ENCODE data around the gene UFC1.

Gene UFC1

DNA sequence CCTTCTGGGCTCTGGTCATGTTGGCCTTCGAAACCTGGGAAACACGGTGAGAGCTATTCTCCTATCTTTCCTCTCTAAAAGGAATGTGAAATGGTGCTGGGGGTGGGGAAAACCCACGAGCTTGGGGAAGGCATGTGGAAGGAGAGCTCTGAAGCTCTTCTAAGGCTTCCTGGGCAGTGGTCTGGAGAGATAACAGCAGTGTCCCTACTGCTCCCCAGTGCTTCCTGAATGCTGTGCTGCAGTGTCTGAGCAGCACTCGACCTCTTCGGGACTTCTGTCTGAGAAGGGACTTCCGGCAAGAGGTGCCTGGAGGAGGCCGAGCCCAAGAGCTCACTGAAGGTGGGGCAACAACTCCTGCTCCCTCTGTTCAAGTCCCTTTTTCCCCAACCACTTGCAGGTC lies 8.3 kb downstream of the UFC1 start:
- no peaks in the 10 kb centered on the region for H3K9me3 ChIP-seq (ENCODE audit: control insufficient read depth in 1 of 2, low read length in 2 of 2)
- H3K27ac ChIP-seq (ENCODE audit: low read length) = no peak overlapping the region
- no peak overlapping the region for H3K4me3 ChIP-seq (ENCODE audit: low read depth in 1 of 2, low read length in 2 of 2)
- H3K4me1 ChIP-seq (ENCODE audit: control insufficient read depth in 1 of 2, insufficient read depth in 2 of 2, low read length in 2 of 2) = peaks cover 4 to 46% of the 10 kb centered on the region in 2 donors
- no peaks in the 10 kb centered on the region for H3K27me3 ChIP-seq (ENCODE audit: low read depth, low read length)
- H3K36me3 ChIP-seq (ENCODE audit: control insufficient read depth in 1 of 2, insufficient read depth in 2 of 2, low read length in 2 of 2) = peaks cover 31 to 48% of the 10 kb centered on the region in 2 donors

DNA sequence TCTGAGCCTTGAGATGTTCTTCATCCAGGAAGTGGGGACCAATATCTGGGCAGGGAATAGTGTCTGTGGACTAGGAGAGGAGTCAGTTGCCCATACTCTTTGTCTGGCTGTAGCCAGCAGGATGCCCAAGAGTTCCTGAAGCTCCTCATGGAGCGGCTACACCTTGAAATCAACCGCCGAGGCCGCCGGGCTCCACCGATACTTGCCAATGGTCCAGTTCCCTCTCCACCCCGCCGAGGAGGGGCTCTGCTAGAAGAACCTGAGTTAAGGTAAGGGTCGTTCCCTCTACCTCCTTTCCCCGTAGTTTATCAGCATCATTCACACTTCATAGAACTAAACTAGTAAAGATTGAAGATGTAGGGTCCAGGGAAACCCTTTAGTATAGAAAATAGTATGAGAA lies 9.0 kb downstream of the UFC1 start:
- peaks cover 4 to 54% of the 10 kb centered on the region in 2 donors for H3K4me1 ChIP-seq (ENCODE audit: control insufficient read depth in 1 of 2, insufficient read depth in 2 of 2, low read length in 2 of 2)
- no peaks in the 10 kb centered on the region for H3K9me3 ChIP-seq (ENCODE audit: control insufficient read depth in 1 of 2, low read length in 2 of 2)
- H3K27me3 ChIP-seq (ENCODE audit: low read depth, low read length) = no peaks in the 10 kb centered on the region
- H3K4me3 ChIP-seq (ENCODE audit: low read depth in 1 of 2, low read length in 2 of 2) = no peak overlapping the region
- H3K36me3 ChIP-seq (ENCODE audit: control insufficient read depth in 1 of 2, insufficient read depth in 2 of 2, low read length in 2 of 2) = peaks cover 25 to 44% of the 10 kb centered on the region in 2 donors
- H3K27ac ChIP-seq (ENCODE audit: low read length) = no peak overlapping the region

DNA sequence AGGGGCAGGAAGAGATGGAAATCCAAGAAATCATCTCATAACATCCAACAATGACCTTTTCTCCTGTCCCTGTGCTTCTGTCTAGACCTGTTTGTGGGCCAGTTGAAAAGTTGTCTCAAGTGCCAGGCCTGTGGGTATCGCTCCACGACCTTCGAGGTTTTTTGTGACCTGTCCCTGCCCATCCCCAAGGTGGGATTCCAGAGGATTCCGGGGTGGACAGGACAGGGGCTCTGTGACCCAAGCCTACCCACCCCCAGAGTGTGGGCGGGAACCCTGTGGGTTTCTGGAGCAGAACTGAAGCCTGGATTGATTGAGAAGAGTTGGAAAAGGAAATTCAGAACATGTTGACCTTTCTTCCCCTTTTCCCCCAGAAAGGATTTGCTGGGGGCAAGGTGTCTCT lies 10.0 kb downstream of the UFC1 start:
- Histone ChIP-seq H3K27me3 (ENCODE audit: low read depth, low read length) (no peaks in the 10 kb centered on the region), H3K9me3 (ENCODE audit: control insufficient read depth in 1 of 2, low read length in 2 of 2) (no peaks in the 10 kb centered on the region), H3K4me3 (ENCODE audit: low read depth in 1 of 2, low read length in 2 of 2) (no peak overlapping the region), H3K36me3 (ENCODE audit: control insufficient read depth in 1 of 2, insufficient read depth in 2 of 2, low read length in 2 of 2) (peaks cover 25 to 36% of the 10 kb centered on the region in 2 donors), H3K27ac (ENCODE audit: low read length) (no peak overlapping the region), H3K4me1 (ENCODE audit: control insufficient read depth in 1 of 2, insufficient read depth in 2 of 2, low read length in 2 of 2) (peaks cover 4 to 57% of the 10 kb centered on the region in 2 donors)

DNA sequence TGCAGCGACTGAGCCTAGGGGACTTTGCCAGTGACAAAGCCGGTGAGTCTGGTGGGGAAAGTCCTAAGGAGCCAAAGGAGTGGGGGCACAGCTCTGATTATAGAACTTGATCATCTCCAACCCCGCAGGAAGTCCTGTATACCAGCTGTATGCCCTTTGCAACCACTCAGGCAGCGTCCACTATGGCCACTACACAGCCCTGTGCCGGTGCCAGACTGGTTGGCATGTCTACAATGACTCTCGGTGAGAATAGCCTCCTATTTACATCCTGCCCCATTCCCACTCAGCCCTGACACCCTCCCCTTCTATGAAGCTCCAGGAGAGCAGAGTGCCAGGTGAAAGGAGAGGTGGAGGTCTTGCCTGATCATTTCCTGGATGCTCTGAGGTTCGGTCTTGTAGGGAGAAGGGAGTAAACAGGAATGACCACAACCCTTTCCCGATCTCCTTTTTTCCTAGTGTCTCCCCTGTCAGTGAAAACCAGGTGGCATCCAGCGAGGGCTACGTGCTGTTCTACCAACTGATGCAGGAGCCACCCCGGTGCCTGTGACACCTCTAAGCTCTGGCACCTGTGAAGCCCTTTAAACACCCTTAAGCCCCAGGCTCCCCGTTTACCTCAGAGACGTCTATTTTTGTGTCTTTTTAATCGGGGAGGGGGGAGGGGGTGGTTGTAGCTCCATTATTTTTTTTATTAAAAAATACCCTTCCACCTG lies 11.3 kb downstream of the UFC1 start:
- Histone ChIP-seq H3K9me3 (ENCODE audit: control insufficient read depth in 1 of 2, low read length in 2 of 2) (no peaks in the 10 kb centered on the region), H3K4me3 (ENCODE audit: low read depth in 1 of 2, low read length in 2 of 2) (peak overlapping the region; percentile 86 to 87), H3K27me3 (ENCODE audit: low read depth, low read length) (no peaks in the 10 kb centered on the region), H3K4me1 (ENCODE audit: control insufficient read depth in 1 of 2, insufficient read depth in 2 of 2, low read length in 2 of 2) (peaks cover 4 to 50% of the 10 kb centered on the region in 2 donors), H3K27ac (ENCODE audit: low read length) (peak overlapping the region; percentile 92), H3K36me3 (ENCODE audit: control insufficient read depth in 1 of 2, insufficient read depth in 2 of 2, low read length in 2 of 2) (peaks cover 28 to 48% of the 10 kb centered on the region in 2 donors)

DNA sequence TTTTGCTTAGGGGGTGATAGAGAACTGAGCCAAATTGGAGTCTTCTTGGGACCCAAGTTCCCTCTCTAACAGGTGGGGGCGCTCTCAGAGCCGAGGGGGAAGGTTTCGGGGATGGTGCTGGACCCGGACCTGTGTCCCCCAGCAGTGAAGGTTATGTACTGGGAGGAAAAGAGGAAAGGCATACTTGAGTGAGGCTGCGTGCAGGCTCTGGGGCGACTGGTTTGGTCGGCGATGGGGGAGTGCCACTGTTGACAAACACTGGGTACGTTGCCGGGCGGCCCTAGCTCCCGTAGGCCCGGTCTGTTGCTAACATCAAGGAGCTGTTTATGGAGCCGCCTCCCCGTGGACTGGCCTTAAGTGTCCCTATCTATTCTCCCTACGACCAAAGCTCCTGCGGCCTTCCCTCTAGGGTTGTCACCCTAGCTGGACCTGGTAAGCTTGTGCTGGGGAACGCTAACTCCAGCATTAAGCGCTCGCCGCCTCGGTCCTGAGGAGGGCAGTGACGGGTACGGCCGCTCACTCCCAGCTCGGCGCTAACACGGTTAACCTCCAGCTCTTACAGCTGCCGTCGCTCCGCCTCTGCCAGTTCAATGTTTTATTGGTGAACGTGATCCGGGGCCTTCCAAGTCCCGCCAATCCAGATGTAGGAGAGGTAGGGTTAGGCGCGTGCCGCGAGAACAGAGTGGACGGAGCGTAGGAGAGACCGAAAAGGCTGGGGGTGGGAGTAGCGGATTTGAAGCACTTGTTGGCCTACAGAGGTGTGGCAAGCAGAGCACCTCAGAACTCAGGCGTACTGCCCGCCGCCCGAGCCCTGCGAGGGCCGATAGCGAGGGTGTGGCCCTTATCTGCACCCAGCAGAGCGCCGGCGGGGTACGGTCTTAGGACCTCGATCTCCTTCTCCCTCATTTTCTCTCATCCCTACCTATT lies 12.2 kb downstream of the UFC1 start, which contains the start of gene PPOX:
PPOX (plus strand) TSS at position 685 of the 927 bp plus-strand sequence. CDS start 422 bp downstream, outside the sequence.
- Histone ChIP-seq H3K27me3 (ENCODE audit: low read depth, low read length) (no peaks in the 10 kb centered on the region), H3K27ac (ENCODE audit: low read length) (peak within 1 kb of the TSS; percentile 92), H3K36me3 (ENCODE audit: control insufficient read depth in 1 of 2, insufficient read depth in 2 of 2, low read length in 2 of 2) (peaks cover 34 to 53% of the 10 kb centered on the region in 2 donors), H3K4me1 (ENCODE audit: control insufficient read depth in 1 of 2, insufficient read depth in 2 of 2, low read length in 2 of 2) (peaks cover 4 to 40% of the 10 kb centered on the region in 2 donors), H3K4me3 (ENCODE audit: low read depth in 1 of 2, low read length in 2 of 2) (peak within 1 kb of the TSS; percentile 86 to 87), H3K9me3 (ENCODE audit: control insufficient read depth in 1 of 2, low read length in 2 of 2) (no peaks in the 10 kb centered on the region)

DNA sequence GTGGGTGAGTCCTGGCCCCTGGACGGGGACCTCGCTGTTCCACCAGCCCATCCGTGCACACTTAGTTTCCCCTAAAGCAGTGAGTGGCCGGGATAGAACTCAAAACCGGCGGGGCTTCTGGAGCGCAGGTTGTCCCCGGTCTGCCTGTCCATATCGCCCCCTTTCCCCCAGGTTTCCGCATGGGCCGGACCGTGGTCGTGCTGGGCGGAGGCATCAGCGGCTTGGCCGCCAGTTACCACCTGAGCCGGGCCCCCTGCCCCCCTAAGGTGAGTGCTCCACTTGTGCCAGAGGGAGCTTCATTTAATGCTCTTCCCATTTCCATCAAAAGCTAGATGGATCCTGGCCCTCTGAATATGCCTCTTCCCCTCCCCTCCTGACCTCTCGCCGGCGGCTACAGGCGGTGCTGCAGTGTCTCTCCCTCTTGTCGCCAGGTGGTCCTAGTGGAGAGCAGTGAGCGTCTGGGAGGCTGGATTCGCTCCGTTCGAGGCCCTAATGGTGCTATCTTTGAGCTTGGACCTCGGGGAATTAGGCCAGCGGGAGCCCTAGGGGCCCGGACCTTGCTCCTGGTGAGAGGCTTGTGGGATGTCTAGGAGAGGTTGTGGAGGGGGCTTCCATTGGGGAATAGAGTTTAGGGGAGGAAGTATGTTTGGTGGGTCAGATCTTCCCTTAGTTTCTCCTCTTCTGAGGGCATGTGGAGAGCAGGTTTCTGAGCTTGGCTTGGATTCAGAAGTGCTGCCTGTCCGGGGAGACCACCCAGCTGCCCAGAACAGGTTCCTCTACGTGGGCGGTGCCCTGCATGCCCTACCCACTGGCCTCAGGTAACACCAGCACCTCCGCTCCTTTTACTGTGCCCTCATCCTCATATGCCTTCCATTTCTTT lies 13.1 kb downstream of the UFC1 start:
- Histone ChIP-seq H3K9me3 (ENCODE audit: control insufficient read depth in 1 of 2, low read length in 2 of 2) (no peaks in the 10 kb centered on the region), H3K36me3 (ENCODE audit: control insufficient read depth in 1 of 2, insufficient read depth in 2 of 2, low read length in 2 of 2) (peaks cover 37 to 56% of the 10 kb centered on the region in 2 donors), H3K27ac (ENCODE audit: low read length) (peak overlapping the region; percentile 92), H3K4me1 (ENCODE audit: control insufficient read depth in 1 of 2, insufficient read depth in 2 of 2, low read length in 2 of 2) (peaks cover 4 to 31% of the 10 kb centered on the region in 2 donors), H3K27me3 (ENCODE audit: low read depth, low read length) (no peaks in the 10 kb centered on the region), H3K4me3 (ENCODE audit: low read depth in 1 of 2, low read length in 2 of 2) (peak overlapping the region; percentile 86 to 87)

DNA sequence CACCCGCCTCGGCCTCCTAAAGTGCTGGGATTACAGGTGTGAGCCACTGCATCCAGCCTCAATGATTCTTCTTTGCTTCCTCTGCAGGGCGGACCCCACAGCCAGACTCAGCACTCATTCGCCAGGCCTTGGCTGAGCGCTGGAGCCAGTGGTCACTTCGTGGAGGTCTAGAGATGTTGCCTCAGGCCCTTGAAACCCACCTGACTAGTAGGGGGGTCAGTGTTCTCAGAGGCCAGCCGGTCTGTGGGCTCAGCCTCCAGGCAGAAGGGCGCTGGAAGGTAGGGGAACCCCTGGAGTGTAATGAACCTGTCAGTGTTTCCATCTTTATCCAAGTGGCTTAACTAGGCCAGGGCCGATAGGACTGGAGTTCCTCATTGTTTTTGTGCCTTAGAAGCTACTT lies 15.1 kb downstream of the UFC1 start:
- peaks cover 39 to 58% of the 10 kb centered on the region in 2 donors for H3K36me3 ChIP-seq (ENCODE audit: control insufficient read depth in 1 of 2, insufficient read depth in 2 of 2, low read length in 2 of 2)
- H3K27me3 ChIP-seq (ENCODE audit: low read depth, low read length) = no peaks in the 10 kb centered on the region
- H3K9me3 ChIP-seq (ENCODE audit: control insufficient read depth in 1 of 2, low read length in 2 of 2) = no peaks in the 10 kb centered on the region
- H3K27ac ChIP-seq (ENCODE audit: low read length) = no peak overlapping the region
- H3K4me1 ChIP-seq (ENCODE audit: control insufficient read depth in 1 of 2, insufficient read depth in 2 of 2, low read length in 2 of 2) = peaks cover 9 to 39% of the 10 kb centered on the region in 2 donors
- no peak overlapping the region for H3K4me3 ChIP-seq (ENCODE audit: low read depth in 1 of 2, low read length in 2 of 2)

DNA sequence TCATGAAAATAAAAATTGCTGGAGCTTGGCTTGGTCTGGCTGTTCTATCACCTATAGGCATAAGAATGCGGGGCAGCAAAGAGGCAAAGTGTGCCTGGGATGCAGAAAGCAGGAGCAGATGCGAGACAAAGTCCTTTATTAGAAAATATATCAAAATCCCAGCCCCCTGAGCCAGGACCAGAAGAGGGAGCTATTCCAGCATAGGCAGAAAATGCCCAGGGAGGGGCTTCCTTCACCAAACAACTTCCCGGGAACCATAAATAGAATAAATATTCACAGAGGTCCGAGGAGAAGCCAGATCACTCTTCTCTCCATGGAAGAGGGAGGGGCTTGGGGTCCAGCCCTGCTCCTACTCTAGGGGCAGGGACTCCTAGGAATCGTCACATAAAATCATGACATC lies 17.4 kb downstream of the UFC1 start:
- no peak overlapping the region for H3K4me3 ChIP-seq (ENCODE audit: low read depth in 1 of 2, low read length in 2 of 2)
- H3K36me3 ChIP-seq (ENCODE audit: control insufficient read depth in 1 of 2, insufficient read depth in 2 of 2, low read length in 2 of 2) = peaks cover 52 to 66% of the 10 kb centered on the region in 2 donors
- H3K27ac ChIP-seq (ENCODE audit: low read length) = no peak overlapping the region
- no peaks in the 10 kb centered on the region for H3K27me3 ChIP-seq (ENCODE audit: low read depth, low read length)
- peaks cover 7 to 36% of the 10 kb centered on the region in 2 donors for H3K4me1 ChIP-seq (ENCODE audit: control insufficient read depth in 1 of 2, insufficient read depth in 2 of 2, low read length in 2 of 2)
- no peaks in the 10 kb centered on the region for H3K9me3 ChIP-seq (ENCODE audit: control insufficient read depth in 1 of 2, low read length in 2 of 2)

DNA sequence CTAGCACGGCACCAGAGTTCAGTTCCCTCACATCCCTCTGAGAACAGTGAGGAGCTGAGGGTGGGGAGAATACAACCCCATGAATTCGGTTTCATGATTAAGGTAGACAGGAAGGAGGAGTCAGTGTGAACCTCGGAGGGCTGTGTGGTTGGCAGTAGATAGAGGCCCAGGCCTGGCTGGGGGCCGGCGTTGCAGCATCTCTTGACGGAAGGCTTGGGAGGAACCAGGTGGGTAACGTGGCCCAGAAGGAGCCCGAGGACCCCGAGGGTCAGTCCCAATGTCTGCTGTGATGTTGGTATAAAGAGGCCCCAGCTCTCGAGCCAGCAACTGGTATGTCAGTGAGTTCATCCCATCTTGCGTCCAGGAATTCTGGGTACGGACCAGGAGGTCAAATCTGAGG lies 17.9 kb downstream of the UFC1 start:
- H3K27ac ChIP-seq (ENCODE audit: low read length) = no peak overlapping the region
- peaks cover 12 to 39% of the 10 kb centered on the region in 2 donors for H3K4me1 ChIP-seq (ENCODE audit: control insufficient read depth in 1 of 2, insufficient read depth in 2 of 2, low read length in 2 of 2)
- no peak overlapping the region for H3K4me3 ChIP-seq (ENCODE audit: low read depth in 1 of 2, low read length in 2 of 2)
- H3K27me3 ChIP-seq (ENCODE audit: low read depth, low read length) = no peaks in the 10 kb centered on the region
- no peaks in the 10 kb centered on the region for H3K9me3 ChIP-seq (ENCODE audit: control insufficient read depth in 1 of 2, low read length in 2 of 2)
- peaks cover 52 to 66% of the 10 kb centered on the region in 2 donors for H3K36me3 ChIP-seq (ENCODE audit: control insufficient read depth in 1 of 2, insufficient read depth in 2 of 2, low read length in 2 of 2)

DNA sequence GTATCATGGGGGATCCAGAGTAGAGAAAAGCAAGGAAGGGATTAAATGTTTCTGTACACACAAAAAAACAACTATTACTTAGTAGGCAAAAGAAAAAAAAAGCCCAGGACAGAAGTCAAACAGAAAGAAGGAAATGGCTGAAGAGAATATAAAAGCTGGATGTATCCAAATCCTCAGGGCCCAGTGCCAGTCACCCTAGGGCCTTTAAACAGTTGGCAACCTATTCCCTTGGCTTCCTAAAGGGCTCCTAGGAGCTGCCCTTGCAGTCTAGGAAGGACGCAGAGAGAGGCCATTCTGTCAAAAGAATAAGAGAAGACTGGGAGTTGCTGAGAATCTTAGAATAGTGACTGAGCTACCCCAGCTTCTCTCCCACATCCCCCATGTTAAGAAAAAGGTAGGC lies 18.6 kb downstream of the UFC1 start:
- Histone ChIP-seq H3K4me1 (ENCODE audit: control insufficient read depth in 1 of 2, insufficient read depth in 2 of 2, low read length in 2 of 2) (peaks cover 12 to 35% of the 10 kb centered on the region in 2 donors), H3K4me3 (ENCODE audit: low read depth in 1 of 2, low read length in 2 of 2) (no peak overlapping the region), H3K9me3 (ENCODE audit: control insufficient read depth in 1 of 2, low read length in 2 of 2) (no peaks in the 10 kb centered on the region), H3K36me3 (ENCODE audit: control insufficient read depth in 1 of 2, insufficient read depth in 2 of 2, low read length in 2 of 2) (peaks cover 52 to 66% of the 10 kb centered on the region in 2 donors), H3K27ac (ENCODE audit: low read length) (peak overlapping the region; percentile 46), H3K27me3 (ENCODE audit: low read depth, low read length) (no peaks in the 10 kb centered on the region)

Measured in muscle layer of duodenum (tissue), 2 donors.